ENCODE data around the gene HOXA10. TPM values are rescaled to one million over a fixed set of nuclear protein-coding genes. Genes with fewer than 3 reads are reported as not detected.

HOXA10 gene
- total RNA-seq, 1 donor from 2014 or later: 0.10 TPM

DNA sequence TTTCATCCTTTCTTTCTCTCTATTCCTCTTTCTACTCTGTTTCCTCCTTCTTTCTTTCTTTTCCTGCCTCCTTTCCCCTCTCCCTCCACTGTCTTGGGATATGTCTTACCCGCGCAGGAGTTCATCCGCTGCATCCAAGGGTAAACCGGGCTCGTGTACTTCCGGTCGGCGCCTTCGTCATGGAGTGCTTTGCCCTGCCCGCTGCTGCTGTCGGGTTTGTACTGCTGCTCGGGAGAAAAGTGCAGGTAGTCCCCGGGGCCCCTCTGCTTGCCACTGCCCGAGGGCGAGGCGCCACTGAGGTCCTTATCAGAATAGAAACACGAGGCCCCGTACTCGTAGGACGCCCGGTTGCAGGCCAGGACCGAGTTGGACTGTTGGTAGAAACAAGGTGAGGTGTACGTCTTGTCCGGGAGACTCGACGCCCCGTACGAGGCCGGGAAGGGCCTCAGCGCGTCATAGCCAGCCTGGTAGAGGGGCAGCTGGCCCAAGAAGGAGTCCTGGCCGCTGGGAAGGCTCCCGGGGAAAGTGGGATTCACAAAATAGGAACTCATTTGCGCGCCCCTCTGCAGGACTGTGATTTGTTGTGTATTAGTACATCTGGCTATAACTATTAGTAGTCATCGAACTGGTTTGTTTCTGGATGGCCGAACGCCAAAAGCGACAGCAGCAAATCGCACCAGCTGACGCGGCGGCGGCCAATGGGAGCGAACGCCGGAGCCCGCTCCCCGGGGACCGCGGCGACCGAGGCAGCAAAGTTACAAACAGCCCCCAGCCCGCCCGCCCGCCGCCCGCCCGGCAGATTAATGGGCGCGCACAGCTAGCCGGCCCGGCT is 26.7 kb downstream of the HOXA10 start, which contains the start of gene HOXA6:
Gene HOXA6, minus strand, starts transcription at position 576 of the 832 bp plus-strand sequence. Its CDS starts 25 bp downstream, at position 551.
- ATAC-seq (no peak), DNase-seq (ENCODE audit: low spot score) (peak; percentile 43)

DNA sequence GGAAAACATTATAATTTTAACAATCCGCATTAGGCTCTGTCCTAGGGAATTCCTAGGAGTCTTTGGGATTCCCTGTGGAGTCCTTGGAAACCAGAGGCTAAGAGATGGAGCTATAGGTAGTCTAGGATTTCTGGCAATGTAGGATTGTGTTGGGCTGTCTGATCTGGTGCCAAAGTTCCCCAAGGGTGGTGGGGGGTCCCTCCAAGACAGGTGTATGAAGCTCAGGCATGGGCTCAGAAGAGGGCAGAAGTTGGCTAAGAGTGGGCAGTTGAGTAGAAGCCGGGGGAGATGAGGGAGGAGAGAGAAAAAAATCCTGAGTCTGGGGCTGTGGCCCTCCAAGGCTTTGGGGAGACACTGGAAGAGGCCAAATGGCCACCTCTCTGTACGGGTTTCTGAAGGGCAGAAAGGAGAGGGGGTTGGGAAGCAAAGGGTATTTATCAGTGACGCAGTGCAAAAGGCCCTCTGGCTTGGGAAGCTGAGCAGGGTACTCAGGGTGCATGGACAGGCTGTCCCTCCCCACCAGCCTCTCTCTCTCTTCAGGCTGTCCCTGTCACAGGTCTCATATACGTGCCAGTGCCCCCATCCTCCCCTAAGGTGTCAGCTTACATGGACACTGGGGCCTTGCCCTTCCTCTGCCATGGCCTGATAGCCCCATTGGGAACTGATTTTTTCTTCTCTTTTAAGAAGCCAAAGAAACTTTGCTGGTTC is 27.5 kb downstream of the HOXA10 start:
- DNase-seq (ENCODE audit: low spot score) (peak; percentile 11), ATAC-seq (no peak)

DNA sequence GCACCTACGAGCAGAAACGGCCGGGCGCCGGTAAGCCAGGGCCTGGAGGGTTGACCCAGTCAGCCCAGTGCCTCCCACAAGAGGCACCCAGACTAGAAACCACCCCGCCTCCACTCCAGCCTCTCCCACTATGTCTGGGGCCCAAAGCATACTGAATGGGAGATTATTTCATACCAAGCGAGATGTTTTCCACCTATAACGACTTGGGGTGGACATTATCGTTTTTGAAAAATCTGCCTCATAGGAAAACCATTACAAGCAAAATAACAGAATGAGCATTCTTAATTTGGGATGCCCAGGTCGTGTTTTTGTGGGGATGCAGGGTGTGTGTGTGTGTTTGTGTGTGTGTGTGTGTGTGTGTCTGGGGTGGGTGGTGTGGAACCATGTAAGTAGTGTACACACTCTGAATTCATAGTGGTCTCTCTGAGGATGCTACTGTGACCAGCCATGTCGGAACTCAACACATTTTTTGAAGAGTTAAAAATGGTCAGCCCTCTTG is 28.2 kb downstream of the HOXA10 start:
- ATAC-seq: no peak
- no peak for DNase-seq (ENCODE audit: low spot score)

DNA sequence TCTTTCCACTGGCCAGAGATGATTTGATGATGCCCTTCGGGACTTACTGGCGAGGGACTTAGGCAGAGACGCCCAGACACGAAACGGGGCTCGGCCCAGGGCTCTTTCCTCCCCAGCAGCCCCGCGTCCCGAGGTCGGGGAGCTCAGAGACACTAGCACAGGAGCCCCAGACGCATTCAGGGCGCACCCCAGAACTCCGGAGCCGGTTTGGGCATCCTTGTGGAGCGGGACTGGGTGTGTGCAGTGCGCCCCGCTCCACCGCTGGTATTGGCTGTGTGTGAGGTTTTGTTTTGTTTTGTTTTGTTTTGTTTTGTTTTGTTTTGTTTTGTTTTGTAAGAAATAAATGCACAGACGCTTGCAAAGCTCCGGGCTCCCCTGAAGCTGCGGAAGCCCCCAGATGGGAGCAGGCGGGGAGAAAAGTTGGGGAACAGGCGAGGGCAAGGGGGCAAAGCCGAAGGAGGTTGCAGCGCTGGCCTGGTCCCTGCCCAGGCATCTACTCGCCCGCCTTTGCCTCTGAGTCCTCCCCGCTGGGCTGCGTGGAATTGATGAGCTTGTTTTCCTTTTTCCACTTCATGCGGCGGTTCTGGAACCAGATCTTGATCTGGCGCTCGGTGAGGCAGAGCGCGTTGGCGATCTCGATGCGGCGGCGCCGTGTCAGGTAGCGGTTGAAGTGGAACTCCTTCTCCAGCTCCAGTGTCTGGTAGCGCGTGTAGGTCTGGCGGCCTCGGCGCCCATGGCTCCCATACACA is 28.8 kb downstream of the HOXA10 start:
- ATAC-seq: no peak
- DNase-seq (ENCODE audit: low spot score): peak; percentile 32

DNA sequence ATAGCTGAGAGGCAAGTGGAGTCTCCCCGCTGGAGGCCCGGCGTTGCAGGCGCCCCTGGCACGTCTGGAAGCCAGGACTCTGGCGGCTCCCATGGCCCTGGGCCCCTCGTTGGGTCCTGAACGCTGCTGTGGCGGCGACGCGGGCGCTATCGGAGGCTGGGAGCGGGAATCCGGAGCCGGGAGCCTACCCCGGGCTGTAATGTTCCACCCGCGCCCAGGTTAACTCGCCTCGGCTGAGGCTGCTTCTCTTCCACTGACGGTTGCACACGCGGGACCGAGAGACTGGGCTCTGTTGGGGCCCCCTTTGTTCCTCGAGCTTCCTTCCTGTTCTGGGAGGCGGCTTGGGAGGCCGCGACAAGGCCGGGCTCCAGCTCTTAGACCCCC is 29.3 kb downstream of the HOXA10 start:
- peak; percentile 38 for DNase-seq (ENCODE audit: low spot score)

DNA sequence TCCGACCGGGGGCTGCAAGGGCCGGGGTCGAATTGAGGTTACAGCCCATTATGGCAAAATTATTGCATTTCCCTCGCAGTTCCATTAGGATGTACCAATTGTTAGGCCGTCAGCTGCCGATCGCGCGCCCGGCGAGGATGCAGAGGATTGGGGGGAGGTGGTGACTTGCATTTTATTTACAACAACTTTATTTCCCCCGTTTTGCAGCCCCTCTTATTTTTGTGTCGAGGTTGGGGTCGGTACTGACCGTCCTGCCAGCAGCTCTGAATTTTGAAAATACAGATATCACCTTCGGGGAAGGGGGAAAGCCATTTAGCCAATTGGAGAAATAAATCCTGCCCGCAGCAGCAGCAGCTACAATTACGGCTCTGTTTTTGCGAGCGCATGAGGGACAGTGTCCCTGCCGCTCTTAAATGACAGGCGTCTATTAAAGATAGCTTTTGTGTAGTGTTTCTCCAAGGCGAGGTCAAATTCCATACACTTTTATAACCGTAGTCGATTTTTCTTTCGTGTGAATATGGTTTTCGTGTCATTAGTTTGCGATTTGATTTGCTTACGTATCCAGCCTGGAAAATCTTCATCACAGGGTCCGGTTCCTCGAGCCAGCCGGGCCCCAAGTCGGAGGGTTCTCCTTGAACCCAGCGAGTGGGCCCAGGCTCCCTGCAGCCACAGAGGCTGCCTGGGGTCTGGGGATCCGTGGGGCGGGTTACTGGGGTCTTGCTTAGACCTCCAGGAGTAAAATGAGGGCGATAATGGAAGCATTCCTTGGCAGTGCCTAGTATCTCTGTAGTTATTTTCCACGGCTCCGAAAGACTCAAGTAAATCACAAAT is 30.0 kb downstream of the HOXA10 start:
- ATAC-seq (no peak), DNase-seq (ENCODE audit: low spot score) (peak; percentile 6)

More for the DNA sequence above, 29.3 kb downstream of the HOXA10 start:
- ATAC-seq: no peak

DNA sequence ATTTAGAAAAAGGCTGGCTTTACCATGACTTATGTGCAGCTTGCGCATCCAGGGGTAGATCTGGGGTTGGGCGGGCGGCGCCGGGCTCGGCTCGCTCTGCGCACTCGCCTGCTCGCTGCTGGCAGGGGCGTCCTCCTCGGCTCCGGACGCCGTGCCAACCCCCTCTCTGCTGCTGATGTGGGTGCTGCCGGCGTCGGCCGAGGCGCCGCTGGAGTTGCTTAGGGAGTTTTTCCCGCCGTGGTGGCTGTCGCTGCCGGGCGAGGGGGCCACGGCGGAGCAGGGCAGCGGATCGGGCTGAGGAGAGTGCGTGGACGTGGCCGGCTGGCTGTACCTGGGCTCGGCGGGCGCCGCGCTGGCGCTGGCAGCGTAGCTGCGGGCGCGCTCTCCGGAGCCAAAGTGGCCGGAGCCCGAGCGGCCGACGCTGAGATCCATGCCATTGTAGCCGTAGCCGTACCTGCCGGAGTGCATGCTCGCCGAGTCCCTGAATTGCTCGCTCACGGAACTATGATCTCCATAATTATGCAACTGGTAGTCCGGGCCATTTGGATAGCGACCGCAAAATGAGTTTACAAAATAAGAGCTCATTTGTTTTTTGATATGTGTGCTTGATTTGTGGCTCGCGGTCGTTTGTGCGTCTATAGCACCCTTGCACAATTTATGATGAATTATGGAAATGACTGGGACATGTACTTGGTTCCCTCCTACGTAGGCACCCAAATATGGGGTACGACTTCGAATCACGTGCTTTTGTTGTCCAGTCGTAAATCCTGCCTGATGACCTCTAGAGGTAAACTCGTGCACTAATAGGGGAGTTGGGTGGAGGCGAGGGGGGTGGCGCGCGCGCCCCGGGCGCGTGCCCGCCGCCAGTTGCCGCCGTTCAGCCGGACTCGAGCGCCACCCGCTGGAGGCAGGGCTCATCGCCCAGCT is 30.8 kb downstream of the HOXA10 start, which contains the start of gene HOXA5:
Gene HOXA5, minus strand, starts transcription at position 659 of the 927 bp plus-strand sequence. Its CDS starts 74 bp downstream, at position 585.
- DNase-seq (ENCODE audit: low spot score) (peak; percentile 47), ATAC-seq (peak; percentile 67)

DNA sequence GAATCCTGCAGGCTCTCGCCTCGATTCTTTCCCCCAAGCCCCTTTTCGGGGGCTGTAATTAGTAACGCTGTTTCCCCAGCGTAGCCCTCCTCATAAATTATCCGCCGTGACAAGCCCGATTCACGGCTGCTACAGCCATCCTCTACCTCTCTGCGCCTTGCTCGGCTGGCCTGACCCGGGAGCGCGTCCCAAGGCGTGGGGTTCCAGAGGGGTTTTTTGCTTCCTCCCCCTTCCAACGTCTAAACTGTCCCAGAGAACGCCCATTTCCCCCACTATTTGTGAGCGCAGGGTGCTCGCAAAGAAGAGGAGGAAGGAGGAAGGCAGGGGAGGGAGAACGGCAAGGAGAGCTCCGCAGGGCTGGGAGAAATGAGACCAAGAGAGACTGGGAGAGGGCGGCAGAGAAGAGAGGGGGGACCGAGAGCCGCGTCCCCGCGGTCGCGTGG is 31.5 kb downstream of the HOXA10 start:
- DNase-seq (ENCODE audit: low spot score): peak; percentile 40
- no peak for ATAC-seq

DNA sequence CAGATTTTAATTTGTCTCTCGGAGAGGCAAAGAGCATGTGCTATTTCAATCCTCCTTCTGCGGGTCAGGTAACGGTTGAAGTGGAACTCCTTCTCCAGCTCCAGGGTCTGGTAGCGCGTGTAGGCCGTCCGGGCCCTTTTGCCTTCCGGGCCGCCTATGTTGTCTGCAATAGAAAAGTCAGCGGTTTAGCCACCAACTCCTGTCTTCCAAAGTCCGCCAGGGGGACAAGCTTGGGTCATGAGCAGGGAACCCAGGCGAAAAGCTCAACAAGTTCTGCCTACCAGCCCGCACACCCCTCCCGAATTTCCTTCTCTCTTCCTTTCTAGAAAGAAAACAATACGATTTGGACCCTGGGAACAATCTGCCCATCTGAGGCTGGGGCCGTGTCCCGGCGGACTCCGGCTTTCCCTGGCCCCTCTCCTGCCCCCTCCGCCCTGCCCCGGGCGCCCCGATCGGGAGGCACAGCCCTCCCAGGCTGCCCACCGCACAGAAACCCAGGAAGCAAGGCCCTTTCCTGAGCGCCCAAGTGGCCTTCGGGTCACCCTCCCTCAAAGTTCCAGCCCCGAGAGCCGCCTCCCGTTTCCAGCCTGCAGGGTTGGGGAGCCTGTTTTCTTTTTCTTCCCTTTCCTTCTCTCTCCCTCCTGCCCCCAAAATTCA is 32.1 kb downstream of the HOXA10 start:
- ATAC-seq (peak; percentile 23), DNase-seq (ENCODE audit: low spot score) (peak; percentile 39)

DNA sequence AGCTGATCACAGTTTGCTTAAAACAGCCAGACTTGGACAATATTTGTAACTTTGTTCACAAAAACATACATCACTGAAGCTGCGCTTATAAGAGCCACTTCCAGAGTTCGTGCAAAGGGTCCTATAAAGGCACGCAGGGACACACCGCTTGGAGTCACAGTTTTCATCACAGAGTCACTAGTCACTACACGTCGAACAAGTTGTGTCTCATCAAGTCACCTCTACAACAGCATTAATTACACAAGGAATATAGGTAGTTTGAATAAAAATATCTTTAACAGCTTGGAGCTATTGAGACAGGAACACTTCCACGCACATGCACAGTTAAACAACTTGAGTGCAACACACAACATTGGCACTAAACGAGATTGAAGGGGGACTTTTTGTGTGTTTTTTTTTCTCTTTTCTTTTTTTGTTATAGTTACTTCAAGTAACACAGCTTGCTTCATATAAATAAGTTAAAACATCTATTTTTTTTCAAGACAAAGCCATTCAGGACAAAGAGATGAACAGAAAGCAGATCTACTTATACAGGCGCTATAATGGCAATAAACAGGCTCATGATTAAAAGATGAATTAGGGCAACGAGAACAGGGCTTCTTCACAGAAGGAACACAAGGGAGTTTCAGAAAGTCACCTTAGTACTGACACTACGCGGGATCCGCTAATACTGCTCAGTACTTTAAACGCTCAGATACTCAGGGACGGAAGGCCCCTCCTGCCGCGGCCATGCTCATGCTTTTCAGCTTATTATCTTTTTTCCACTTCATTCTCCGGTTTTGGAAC is 32.8 kb downstream of the HOXA10 start:
- no peak for DNase-seq (ENCODE audit: low spot score)

DNA sequence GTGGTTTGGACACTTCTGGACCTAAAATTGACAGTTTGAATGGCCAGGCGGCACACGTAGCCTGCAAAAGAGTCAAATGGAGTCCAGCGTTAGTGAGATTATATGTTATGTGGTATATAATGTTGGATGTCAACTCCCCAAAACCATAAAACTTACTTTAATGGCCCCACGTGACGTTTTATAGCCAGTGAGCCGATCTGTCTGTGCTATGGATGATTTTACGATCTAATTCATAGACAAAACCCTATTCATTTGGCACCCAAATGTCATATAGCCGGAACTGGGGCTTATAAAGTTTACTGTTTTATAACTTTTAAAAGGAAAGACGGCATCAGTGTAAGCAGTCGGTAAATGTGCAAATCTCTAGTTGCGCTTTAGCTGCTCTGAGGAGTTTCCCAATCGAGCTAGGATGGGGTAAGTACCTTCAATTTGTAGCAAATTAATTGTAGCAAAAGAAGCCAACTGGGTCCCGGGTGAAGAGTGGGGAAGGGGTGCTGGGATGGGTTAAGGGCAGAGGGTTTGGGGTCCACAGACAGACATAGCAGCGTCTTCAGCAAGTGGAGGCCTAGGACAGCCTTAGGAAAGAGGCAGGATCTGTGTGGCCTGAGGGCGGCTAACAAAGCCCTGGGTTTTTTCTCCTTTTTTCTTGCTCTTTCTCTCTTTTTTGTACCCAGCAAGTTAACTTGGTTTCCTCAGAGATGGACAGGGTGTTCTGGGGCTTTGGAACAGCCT is 33.8 kb downstream of the HOXA10 start:
- ATAC-seq (no peak), DNase-seq (ENCODE audit: low spot score) (no peak)

More for the DNA sequence above, 32.8 kb downstream of the HOXA10 start:
- ATAC-seq: no peak

DNA sequence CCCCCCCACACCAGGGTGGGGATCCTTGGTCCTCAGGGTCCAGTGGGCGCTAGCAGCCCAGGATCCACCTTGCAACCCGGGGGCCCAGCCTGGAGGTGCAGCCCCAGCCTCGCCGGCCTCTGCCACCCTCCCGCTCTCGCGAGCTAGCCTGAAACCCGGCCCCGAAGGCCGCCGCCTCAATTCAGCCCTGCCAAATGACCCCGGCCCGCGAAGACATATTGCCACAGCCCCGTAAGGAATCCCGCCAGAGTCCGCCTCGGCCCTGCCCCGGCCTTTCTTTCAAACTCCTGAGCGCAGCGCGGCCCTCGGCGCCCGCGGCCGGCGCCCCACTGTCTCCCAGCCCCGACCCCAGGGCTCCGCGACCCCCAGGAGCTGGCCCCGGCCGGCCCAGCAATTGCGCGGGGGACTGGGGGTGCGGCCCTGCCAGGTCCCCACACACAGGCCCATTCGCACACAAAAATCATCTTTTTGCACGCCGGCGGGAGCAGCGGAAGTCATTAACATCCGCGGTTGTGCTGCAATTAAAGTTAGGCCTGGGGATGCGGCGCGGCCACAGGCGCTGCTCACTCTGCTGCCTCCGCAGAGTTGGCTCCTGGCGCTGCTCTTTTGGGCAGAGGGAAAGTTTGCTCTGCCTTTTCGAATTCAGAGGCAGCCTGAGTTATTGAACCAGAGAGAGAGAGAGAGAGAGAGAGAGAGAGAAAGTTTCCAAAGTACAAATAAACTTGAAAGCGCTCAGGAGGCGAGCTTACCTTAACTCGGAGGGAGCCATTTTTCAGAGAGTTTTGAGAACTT is 34.6 kb downstream of the HOXA10 start:
- DNase-seq (ENCODE audit: low spot score) (peak; percentile 40), ATAC-seq (no peak)

DNA sequence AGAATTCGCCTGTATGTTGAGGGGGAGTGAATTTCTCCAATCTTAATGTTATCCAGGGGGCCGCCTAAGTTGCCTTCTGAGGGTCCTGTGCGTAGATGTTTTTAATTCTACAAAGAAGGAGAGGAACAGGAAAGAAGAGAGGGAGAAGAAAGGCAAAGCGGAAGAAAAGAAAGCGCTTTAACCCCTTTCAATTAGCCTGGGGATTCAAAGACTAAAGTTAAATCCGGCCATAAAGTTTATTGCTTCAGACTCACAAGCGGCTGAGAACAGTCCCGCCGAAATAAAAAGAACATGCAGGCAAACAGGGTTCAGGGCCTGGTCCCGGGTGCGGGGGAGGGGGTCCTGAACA is 35.2 kb downstream of the HOXA10 start:
- no peak for ATAC-seq
- DNase-seq (ENCODE audit: low spot score): no peak

DNA sequence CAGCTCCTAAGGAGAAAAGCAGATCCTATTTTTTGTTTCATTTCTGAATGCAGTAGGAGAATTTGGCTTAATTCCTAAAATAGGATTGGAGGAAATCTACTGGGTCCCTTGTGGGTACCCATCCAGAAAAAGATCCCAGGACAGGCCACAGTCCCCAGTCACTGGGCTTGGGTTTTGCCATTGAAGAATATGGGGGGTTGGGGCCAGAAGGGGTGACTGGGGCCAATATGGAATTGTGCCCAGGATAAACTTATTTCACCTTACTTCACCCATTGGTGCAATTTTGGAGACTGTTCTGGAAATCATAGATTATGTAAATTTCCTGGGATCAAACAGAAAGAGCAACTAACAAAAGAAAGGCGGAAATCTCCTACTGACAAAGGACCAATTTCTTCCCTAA is 35.6 kb downstream of the HOXA10 start:
- DNase-seq (ENCODE audit: low spot score): peak; percentile 14
- ATAC-seq: no peak

DNA sequence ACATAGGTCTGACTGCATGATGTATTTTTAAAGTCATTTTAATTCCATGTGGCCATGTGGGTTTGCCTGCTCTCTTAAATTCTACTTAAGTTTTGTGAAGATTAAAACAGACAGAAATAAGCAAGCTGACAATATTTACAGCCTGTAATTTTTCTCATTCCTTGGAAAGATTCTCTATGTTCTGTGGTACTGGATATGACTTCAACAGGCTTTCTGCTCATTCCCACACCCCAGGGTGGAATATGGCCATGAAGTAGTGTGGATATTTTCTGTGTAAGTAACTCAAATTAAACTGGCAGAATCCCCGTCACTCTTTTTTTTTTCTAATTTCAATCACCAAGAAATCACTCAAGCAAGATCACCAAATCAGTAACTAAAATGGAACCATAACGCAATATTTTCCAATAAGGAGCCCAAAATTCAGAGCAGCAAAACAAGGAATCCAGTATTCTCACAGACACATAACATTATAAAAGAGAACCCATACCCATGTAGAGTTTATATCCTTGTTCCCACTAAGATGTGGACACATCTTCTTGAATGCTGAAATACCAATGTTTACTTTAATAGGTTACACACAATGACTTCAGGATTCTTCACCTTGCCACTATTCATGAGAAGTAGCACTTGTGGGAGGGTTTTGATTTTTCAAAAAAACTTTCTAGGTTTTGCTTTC is 36.3 kb downstream of the HOXA10 start:
- ATAC-seq (no peak), DNase-seq (ENCODE audit: low spot score) (no peak)

DNA sequence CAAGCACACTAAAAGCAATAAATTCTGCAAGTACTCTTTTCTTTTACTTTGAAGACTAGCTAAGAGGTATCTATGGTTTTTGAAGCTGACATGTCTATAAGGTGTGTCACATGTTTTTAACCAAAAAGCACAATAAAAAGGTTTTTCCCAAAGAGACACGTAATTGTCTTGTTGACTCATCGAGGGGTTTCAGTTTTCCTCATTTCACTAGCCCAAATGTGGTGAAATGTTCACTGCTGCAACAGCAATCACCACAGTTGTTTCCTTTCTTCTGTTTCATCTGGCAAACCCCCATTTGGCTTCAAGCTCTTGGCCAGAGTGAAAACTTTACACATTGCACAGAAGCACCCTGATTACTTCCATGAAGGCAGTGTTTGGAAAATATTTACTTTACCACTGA is 39.7 kb downstream of the HOXA10 start:
- no peak for DNase-seq (ENCODE audit: low spot score)
- ATAC-seq: no peak

All from left lobe of liver (tissue), 2 donors.